GM21529 (cell line): ENCODE data around the gene ANO8.

Experiments used
- ATAC-seq: cut with Tn5 transposase; IDR thresholded peaks from one replicate; pipeline ENCODE4 v1.9.1; 2021; ENCODE audit not compliant: unreplicated experiment

The ANO8 gene

GRCh38 chr19:17329366-17330261 lies 5.0 kb downstream of the ANO8 start:
- no peak for ATAC-seq

- no peak for ATAC-seq
These were observed 5.9 kb downstream of the ANO8 start for GRCh38 chr19:17328517-17329365.

- ATAC-seq: no peak
These were observed 6.8 kb downstream of the ANO8 start for GRCh38 chr19:17327654-17328516.

GRCh38 chr19:17327068-17327653 lies 7.5 kb downstream of the ANO8 start:
- ATAC-seq: no peak

- no peak for ATAC-seq
These were observed 8.1 kb downstream of the ANO8 start for GRCh38 chr19:17326595-17326966.

GRCh38 chr19:17325881-17326594 lies 8.6 kb downstream of the ANO8 start:
- no peak for ATAC-seq

GRCh38 chr19:17325133-17325532 lies 9.5 kb downstream of the ANO8 start:
- ATAC-seq: no peak

GRCh38 chr19:17324357-17325114 lies 10.1 kb downstream of the ANO8 start:
- ATAC-seq: no peak

- no peak for ATAC-seq
These were observed 10.7 kb downstream of the ANO8 start for GRCh38 chr19:17323964-17324332.

- no peak for ATAC-seq
These were observed 11.2 kb downstream of the ANO8 start for GRCh38 chr19:17323300-17323963.

GRCh38 chr19:17322854-17323253 lies 11.8 kb downstream of the ANO8 start:
- no peak for ATAC-seq

- ATAC-seq: no peak
These were observed 12.8 kb downstream of the ANO8 start for GRCh38 chr19:17321655-17322489.

- ATAC-seq: no peak
These were observed 14.2 kb downstream of the ANO8 start for GRCh38 chr19:17320435-17320834.

GRCh38 chr19:17319473-17320238 lies 15.0 kb downstream of the ANO8 start:
- no peak for ATAC-seq

GRCh38 chr19:17318966-17319365 lies 15.7 kb downstream of the ANO8 start:
- no peak for ATAC-seq

GRCh38 chr19:17314007-17314593 lies 20.6 kb downstream of the ANO8 start:
- ATAC-seq: no peak
